ENCODE data around the gene CCDC192. TPM values are rescaled to one million over a fixed set of nuclear protein-coding genes. Genes with fewer than 3 reads are reported as not detected.

CCDC192 gene
- total and polyA plus RNA-seq, 10 of the 15 experiments (the other 5 are each of a cell fraction or from before 2014, with no cell fraction given): 0.20 to 0.79 (median 0.32) TPM; not detected in 4

GRCh38 chr5:127686424-127686823 lies 16.8 kb upstream of the CCDC192 start:
- ATAC-seq (no peak), FAIRE-seq (no peak), DNase-seq (ENCODE audit: low read depth, low spot score) (no peak)
- no peak for TF ChIP-seq CBFB (IDR thresholded peaks at IDR 0.05; ENCODE audit: low read depth)
- no peak for TF ChIP-seq BCL11A (IDR thresholded peaks at IDR 0.05; ENCODE audit: low read depth, low read length)
- TF ChIP-seq RAD51 (IDR thresholded peaks at IDR 0.05): no peak
- ChIA-PET SMC1A (ENCODE audit: uncharacterized antibody, unreplicated experiment) (interaction anchor here (1.5 kb wide), 1 partner anchor 113 kb away, joined by 4 read pairs; no protein-coding TSS in a partner anchor), CTCF (no interaction called here), POLR2A (no interaction called here), RAD21 (ENCODE audit: unreplicated experiment) (interaction anchor here (1.2 kb wide), 1 partner anchor 114 kb away, joined by 3 read pairs; no protein-coding TSS in a partner anchor)
- H2AFZ ChIP-seq (ENCODE audit: control insufficient read depth, low read depth, low read length): no peak overlapping the region
- in situ Hi-C loops (cut with MboI) (no loop called here), intact Hi-C loops (cut with micrococcal nuclease; ENCODE audit: unreplicated experiment) (no loop called here)
- no TSS peak for BruUV-seq (replicated peaks)
- H3K79me2 ChIP-seq (ENCODE audit: control insufficient read depth, insufficient read depth, low read length): no peaks in the 10 kb centered on the region
- H3K27me3 ChIP-seq (replicated peaks in 1 of 2; ENCODE audit: control insufficient read depth in 2 of 2, insufficient read depth in 2 of 2, low read length in 1 of 2): no peaks in the 10 kb centered on the region
- no peaks in the 10 kb centered on the region for H3K9me3 ChIP-seq (replicated peaks; ENCODE audit: control insufficient read depth, insufficient read depth, low read length)
- no peaks in the 10 kb centered on the region for H4K20me1 ChIP-seq (ENCODE audit: control insufficient read depth, insufficient read depth)
- H3K4me1 ChIP-seq (ENCODE audit: control insufficient read depth, insufficient read depth, low read length): no peaks in the 10 kb centered on the region
- H3K36me3 ChIP-seq (ENCODE audit: control insufficient read depth in 2 of 2, insufficient read depth in 2 of 2, low read length in 1 of 2): no peaks in the 10 kb centered on the region
- H3K4me3 ChIP-seq: no peak overlapping the region
- no peak overlapping the region for H3K27ac ChIP-seq (ENCODE audit: control insufficient read depth, insufficient read depth)
- H3K4me2 ChIP-seq (ENCODE audit: control insufficient read depth, insufficient read depth): no peak overlapping the region
- no peak overlapping the region for H3K9ac ChIP-seq (ENCODE audit: control insufficient read depth, insufficient read depth, low read length)

DNA sequence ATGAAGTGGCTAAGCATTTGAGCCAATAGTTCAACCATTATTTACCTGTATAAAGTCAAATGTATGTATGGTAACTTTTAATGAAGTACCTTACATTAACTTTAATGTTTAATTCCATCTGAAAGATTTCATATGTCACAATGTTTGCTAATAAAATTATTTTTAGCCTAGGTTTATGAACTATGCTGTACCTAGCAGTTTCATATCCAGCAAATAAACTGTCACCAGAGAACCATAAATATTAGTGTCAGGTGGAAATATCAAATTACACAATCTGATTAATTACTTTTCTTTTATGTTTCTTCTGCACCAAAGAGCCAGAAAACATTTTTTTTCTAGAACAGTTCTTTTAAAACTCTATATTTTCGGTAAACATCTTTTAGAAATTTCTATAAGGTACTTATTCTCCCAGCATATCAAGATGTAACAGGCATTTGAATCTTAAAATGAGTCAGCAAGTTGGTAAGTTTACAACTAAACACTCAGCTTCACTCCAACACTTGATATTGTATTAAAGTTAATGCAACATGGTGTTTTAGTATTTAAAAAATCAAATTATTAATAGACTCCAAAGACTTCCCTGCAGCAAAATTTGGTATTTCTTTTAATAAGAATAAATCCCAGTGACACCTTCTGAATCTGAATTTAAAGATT lies 8.5 kb upstream of the CCDC192 start:
- FAIRE-seq (no peak), ATAC-seq (no peak), DNase-seq (ENCODE audit: low read depth, low spot score) (no peak)
- H3K27me3 ChIP-seq (replicated peaks in 1 of 2; ENCODE audit: control insufficient read depth in 2 of 2, insufficient read depth in 2 of 2, low read length in 1 of 2): no peaks in the 10 kb centered on the region
- intact Hi-C loops (cut with micrococcal nuclease; ENCODE audit: unreplicated experiment) (no loop called here), in situ Hi-C loops (cut with MboI) (no loop called here)
- TF ChIP-seq ASH2L (IDR thresholded peaks at IDR 0.05; ENCODE audit: borderline replicate concordance, low read depth): no peak
- no peak for TF ChIP-seq ATF3 (IDR thresholded peaks at IDR 0.05; ENCODE audit: borderline replicate concordance, extremely low read depth, low read depth, low read length)
- TF ChIP-seq CEBPB (IDR thresholded peaks at IDR 0.05; ENCODE audit: borderline replicate concordance in 1 of 2, low read depth in 2 of 2, low read length in 2 of 2): no peak
- TF ChIP-seq RBBP5 (conservative IDR thresholded peaks at IDR 0.05): no peak
- no peak for TF ChIP-seq ELK1 (IDR thresholded peaks at IDR 0.05; ENCODE audit: low read depth, low read length)
- no peak for TF ChIP-seq NFIC (IDR thresholded peaks at IDR 0.05; ENCODE audit: low read depth, low read length)
- no peak for TF ChIP-seq ZNF687 (IDR thresholded peaks at IDR 0.05)
- TF ChIP-seq ESRRA (IDR thresholded peaks at IDR 0.05; ENCODE audit: low read length): no peak
- no peaks in the 10 kb centered on the region for H3K4me1 ChIP-seq (ENCODE audit: control insufficient read depth, insufficient read depth, low read length)
- no peaks in the 10 kb centered on the region for H4K20me1 ChIP-seq (ENCODE audit: control insufficient read depth, insufficient read depth)
- H3K9ac ChIP-seq (ENCODE audit: control insufficient read depth, insufficient read depth, low read length): no peak overlapping the region
- no peak overlapping the region for H3K4me2 ChIP-seq (ENCODE audit: control insufficient read depth, insufficient read depth)
- CTCF ChIA-PET: no interaction called here
- H3K27ac ChIP-seq (ENCODE audit: control insufficient read depth, insufficient read depth): no peak overlapping the region
- no peaks in the 10 kb centered on the region for H3K79me2 ChIP-seq (ENCODE audit: control insufficient read depth, insufficient read depth, low read length)
- no peak overlapping the region for H3K4me3 ChIP-seq
- H2AFZ ChIP-seq (ENCODE audit: control insufficient read depth, low read depth, low read length): no peak overlapping the region
- H3K36me3 ChIP-seq (ENCODE audit: control insufficient read depth in 2 of 2, insufficient read depth in 2 of 2, low read length in 1 of 2): no peaks in the 10 kb centered on the region
- RAD21 ChIA-PET (ENCODE audit: unreplicated experiment): no interaction called here
- BruUV-seq (replicated peaks): no TSS peak
- POLR2A ChIA-PET: no interaction called here
- SMC1A ChIA-PET (ENCODE audit: uncharacterized antibody, unreplicated experiment): interaction anchor here (1.5 kb wide), 1 partner anchor 131 kb away, joined by 3 read pairs; no protein-coding TSS in a partner anchor
- no peaks in the 10 kb centered on the region for H3K9me3 ChIP-seq (replicated peaks; ENCODE audit: control insufficient read depth, insufficient read depth, low read length)
- WGBS (ENCODE audit: insufficient coverage, insufficient replicate concordance, low lambda C conversion rate, missing lambda C conversion rate): 0% methylated on average over 1 of the region's 1 CpG

Measured in GM12878 (cell line).